Neuron (in vitro differentiated cells): ENCODE results near the gene DCAF15.

ENCODE experiments used
- H2AFZ ChIP-seq: one replicate; pipeline ENCODE4 v1.6.1; 2013; ENCODE audit warnings: low read depth, mild to moderate bottlenecking, inconsistent platforms, low read length, moderate library complexity
- H3K27me3 ChIP-seq: one replicate; pipeline ENCODE4 v1.6.1; 2013; ENCODE audit warnings: low read length; ENCODE audit not compliant: insufficient read depth
- H3K36me3 ChIP-seq: one replicate; pipeline ENCODE4 v1.6.1; 2013; ENCODE audit warnings: low read length; ENCODE audit not compliant: insufficient read depth
- H3K4me1 ChIP-seq: one replicate; pipeline ENCODE4 v1.6.1; 2013; ENCODE audit warnings: low read length; ENCODE audit not compliant: insufficient read depth
- H3K4me3 ChIP-seq: 2 replicates; pipeline ENCODE4 v1.5.1; 2013; ENCODE audit warnings: mild to moderate bottlenecking, low read length, moderate library complexity
- H3K9me3 ChIP-seq: one replicate; pipeline ENCODE4 v1.6.1; 2013; ENCODE audit warnings: low read length

The DCAF15 gene

DNA sequence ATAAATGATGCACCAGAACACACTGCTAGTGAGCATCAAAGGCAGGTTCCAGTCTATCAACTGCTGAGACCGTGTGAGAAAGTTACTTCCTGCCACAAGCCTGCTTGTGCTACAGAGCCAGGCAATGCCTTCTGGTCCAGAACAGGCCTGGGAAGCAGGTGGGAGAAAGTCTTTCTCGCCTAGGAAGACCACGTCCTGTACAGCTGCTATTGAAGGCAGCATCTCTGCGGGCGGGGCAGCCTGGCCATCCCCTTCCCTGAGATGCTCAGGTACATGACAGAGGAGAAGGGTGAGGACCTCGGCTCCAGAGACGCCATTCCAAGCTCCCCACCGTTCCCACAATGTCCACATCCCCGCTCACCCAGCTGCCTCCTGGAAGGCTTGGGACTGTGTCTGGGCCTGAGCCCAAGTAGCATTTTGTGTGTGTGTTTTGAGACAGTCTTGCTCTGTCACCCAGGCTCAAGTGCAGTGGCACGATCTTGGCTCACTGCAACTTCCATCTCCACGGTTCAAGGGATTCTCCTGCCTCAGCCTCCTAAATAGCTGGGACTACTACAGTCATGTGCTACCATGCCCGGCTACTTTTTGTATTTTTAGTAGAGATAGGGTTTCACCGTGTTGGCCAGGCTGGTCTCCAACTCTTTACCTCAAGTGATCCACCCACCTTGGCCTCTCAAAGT lies 50.4 kb downstream of the DCAF15 start:
- H3K27me3 ChIP-seq = no peaks in the 10 kb centered on the region
- peaks cover 4% of the 10 kb centered on the region for H3K9me3 ChIP-seq
- no peak overlapping the region for H2AFZ ChIP-seq
- H3K4me3 ChIP-seq = no peak overlapping the region
- H3K4me1 ChIP-seq = no peaks in the 10 kb centered on the region
- H3K36me3 ChIP-seq = peaks cover 2% of the 10 kb centered on the region

DNA sequence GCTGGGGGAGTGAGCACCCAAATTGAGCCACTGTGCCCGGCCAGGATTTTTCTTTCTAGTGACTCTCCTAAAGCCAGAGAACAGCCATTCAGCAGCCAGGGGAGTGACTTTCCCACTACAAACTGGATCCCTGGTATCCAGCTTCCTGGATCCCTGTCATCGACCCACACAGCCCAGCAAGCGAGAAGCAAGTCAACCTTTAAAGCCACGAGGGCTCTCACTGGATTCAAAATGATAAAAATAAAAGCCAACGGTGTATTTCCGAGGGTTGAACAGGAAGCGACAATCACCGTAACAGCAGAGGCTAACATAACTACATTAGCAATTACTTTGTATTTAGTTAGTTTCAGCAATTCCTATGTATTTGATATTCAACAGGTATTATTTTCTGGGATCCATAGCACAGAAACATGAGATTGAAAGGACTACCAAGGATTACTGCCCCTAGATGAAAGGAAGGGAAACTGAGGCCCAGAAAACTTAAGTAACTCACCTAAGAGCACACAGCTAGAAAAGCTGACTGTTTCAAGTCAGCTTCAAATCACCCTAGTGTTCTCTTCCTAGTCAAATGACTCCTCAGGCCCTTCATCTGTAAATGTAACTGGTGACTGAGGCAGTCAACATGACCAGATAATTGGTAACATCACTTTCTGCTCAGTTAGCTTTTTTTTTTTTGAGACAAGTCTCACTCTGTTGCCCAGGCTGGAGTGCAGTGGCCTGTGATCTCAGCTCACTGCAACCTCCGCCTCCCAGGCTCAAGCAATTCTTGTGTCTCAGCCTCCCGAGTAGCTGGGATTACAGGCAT lies 51.1 kb downstream of the DCAF15 start:
- Histone ChIP-seq H3K4me3 (no peak overlapping the region), H3K4me1 (no peaks in the 10 kb centered on the region), H3K27me3 (no peaks in the 10 kb centered on the region), H2AFZ (no peak overlapping the region), H3K9me3 (peaks cover 4% of the 10 kb centered on the region), H3K36me3 (no peaks in the 10 kb centered on the region)

DNA sequence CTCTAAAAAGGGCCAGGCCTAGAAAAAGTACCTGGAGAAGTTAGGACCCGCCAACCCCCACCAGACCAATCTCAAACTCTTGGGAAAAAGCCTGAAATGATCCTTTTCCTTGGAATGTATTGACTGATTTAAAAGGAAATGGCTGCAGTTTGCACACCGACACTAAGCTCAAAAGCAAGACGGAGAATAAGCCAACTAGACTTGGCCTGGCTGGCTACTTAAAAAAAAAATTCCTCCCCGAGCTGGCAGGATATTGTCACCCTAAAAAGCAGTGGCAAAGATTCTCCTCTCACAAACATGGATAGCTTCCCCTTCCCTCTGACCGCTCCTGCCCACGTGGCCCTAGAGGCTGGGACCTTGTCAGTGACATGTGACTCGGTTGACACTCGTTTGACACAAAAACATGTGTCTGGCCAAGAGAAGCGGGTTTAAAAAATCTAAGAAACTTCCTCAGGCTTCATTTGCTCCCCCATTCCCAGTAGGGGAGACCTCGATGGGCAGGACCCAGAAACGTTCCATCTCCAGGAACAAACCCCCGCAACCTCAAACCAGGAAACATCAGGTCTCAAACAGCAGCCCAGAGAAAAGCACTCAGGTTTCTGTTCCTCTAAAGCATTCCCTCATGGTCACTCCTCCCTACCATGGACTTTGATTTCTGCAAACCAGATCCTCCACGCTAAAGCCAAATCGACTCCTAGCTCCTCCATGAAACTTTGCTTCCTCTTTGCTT lies 52.5 kb downstream of the DCAF15 start:
- no peaks in the 10 kb centered on the region for H3K36me3 ChIP-seq

DNA sequence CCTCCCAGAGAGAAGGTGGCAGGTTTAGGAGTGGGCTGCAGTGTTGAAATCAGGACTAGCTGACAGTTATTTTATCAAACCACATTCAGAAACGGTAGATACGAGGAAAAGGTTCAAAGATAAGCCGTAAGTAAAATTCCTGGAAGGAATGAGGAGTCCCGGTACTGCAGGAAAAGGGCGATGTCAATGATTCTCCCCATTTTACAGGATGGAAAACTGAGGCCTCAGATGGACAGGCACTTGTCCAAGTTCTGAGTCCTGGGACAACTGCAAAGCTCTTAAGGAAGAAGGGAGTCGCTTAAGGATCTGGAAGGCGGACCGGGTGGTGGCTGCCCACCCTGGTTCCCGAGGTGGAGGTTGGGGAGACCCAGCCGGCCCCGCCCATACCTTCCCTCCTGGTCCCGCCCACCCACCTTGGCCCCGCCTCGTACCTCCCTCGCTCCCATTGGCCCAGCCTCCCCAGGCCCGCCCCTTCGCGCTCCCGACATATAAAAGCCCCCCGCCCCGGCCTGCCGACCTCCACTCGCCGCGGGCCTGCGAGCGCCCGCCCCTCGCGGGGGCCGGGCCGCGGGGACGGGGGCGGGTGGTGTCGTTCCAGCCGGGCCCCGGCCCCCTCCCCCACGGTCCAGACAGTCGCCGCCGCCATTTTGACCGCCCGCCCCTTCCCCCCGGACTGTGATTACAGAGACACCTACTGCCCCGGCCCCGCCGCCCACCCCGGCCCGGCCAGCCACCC lies 53.2 kb downstream of the DCAF15 start:
- H3K36me3 ChIP-seq = no peaks in the 10 kb centered on the region
- H2AFZ ChIP-seq = no peak overlapping the region
- H3K9me3 ChIP-seq = peaks cover under 1% of the 10 kb centered on the region
- H3K4me1 ChIP-seq = no peaks in the 10 kb centered on the region
- H3K4me3 ChIP-seq = peak overlapping the region; percentile 79
- H3K27me3 ChIP-seq = no peaks in the 10 kb centered on the region

More for the DNA sequence above, 52.5 kb downstream of the DCAF15 start:
- Histone ChIP-seq H3K27me3 (no peaks in the 10 kb centered on the region), H2AFZ (no peak overlapping the region), H3K4me1 (no peaks in the 10 kb centered on the region), H3K4me3 (peak overlapping the region; percentile 79), H3K9me3 (peaks cover 4% of the 10 kb centered on the region)

DNA sequence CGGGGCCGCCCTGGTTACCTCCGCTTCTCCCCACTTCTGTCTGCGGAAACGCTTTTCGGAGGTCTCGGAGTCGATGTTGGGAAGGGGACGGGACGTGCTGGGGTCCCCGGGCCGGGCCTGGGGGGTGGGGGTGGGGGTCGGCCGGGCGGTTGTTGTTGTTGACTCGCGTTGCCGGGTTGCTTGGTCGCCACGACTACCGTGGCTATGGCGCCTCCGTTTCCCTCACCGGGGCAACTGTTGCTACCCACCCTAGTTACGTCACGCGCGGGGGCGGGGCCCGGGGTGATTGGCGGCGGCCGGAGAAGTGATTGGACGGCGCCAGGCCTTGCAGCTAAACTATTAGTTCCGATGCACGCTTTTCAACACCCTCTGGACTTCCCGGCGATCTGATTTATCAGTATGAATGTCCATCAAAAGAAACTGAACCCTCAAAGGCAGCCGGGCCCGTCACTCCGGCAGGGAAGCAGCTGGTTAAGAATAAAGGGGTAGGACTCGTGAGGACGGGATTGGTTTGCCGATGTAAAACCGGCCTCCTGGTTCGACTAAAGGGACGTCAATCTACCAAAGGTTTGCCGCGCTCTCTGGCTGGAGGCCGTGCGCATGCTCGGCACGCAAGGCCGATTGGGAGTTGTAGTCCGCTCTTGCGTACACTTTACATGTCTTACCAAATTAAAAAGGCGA lies 53.9 kb downstream of the DCAF15 start, which contains the start of gene RFX1:
Gene RFX1, minus strand, starts transcription at position 236 of the 681 bp plus-strand sequence. CDS start 12,477 bp downstream, outside the sequence.
- Histone ChIP-seq H3K4me3 (peak within 1 kb of the TSS; percentile 79), H3K9me3 (no peaks in the 10 kb centered on the region), H3K4me1 (no peaks in the 10 kb centered on the region), H3K27me3 (no peaks in the 10 kb centered on the region), H3K36me3 (no peaks in the 10 kb centered on the region), H2AFZ (peak within 1 kb of the TSS; percentile 91)

DNA sequence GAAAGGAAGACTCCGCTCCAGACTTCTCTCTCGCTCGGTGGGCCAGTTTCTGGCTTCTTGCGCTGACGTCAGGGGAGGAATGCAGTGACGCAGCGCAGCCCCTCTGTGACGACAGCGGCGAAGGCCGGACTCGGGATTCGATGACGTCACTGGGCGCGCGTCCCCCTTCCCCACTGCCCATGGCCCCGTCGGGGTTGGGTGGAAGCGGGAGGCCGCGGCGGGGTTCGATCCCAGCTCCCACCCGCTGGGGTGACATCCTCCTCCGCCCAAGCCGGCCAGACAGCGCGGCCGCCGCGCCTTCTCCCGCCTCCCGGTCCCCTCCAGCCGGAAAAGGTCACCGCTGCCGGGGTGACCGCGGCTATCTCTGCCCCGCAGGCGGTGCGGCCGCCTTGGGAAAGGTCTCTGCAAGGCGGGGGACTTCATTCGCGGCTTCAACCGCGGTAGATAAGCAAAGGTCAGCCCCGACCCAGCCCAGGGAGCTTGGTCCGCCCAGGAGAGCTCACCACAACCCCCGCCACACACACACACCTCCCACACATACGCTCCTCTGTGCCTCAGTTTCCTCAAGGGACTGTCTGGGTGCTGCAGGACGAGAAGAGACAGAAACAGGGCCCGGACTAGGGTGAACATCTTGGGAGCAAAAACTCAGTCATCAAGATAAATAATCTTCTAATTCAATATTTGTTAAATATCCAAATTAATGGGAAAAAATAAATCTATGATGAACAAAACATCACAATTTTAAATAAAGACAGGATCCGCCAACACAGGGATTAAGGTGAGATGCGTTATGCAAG lies 54.7 kb downstream of the DCAF15 start:
- H3K36me3 ChIP-seq = no peaks in the 10 kb centered on the region
- no peaks in the 10 kb centered on the region for H3K4me1 ChIP-seq
- no peaks in the 10 kb centered on the region for H3K27me3 ChIP-seq
- H3K9me3 ChIP-seq = no peaks in the 10 kb centered on the region
- peak overlapping the region; percentile 79 for H3K4me3 ChIP-seq
- peak overlapping the region; percentile 91 for H2AFZ ChIP-seq
